Activated naive CD8-positive, alpha-beta T cell treated with anti-CD3 and anti-CD28 coated beads, Interleukin-2, amount 50 U/mL, for 24 hours (primary cell): ENCODE measurements around the gene PSMC2.

Experiments used
- ATAC-seq: fragments of 150-1000 bp; cut with Tn5 transposase; one replicate; pipeline ENCODE4 v1.10.0; 2021
- DNase-seq: peaks from one replicate; pipeline ENCODE4 v3.0.0; 2021
- H3K27ac Mint-ChIP-seq: one replicate; pipeline ENCODE4 v1.8.0; 2021; ENCODE audit warnings: mild to moderate bottlenecking, mixed read lengths
- H3K27me3 Mint-ChIP-seq: one replicate; pipeline ENCODE4 v1.8.0; 2021; ENCODE audit warnings: mixed read lengths
- H3K36me3 Mint-ChIP-seq: one replicate; pipeline ENCODE4 v1.8.0; 2021; ENCODE audit warnings: low read depth, mixed read lengths
- H3K4me1 Mint-ChIP-seq: one replicate; pipeline ENCODE4 v1.8.0; 2021; ENCODE audit warnings: mixed read lengths
- H3K4me3 Mint-ChIP-seq: one replicate; pipeline ENCODE4 v1.8.0; 2021; ENCODE audit warnings: mild to moderate bottlenecking, moderate library complexity, mixed read lengths
- H3K9me3 Mint-ChIP-seq: one replicate; pipeline ENCODE4 v1.8.0; 2021; ENCODE audit warnings: mixed read lengths

Gene PSMC2

DNA sequence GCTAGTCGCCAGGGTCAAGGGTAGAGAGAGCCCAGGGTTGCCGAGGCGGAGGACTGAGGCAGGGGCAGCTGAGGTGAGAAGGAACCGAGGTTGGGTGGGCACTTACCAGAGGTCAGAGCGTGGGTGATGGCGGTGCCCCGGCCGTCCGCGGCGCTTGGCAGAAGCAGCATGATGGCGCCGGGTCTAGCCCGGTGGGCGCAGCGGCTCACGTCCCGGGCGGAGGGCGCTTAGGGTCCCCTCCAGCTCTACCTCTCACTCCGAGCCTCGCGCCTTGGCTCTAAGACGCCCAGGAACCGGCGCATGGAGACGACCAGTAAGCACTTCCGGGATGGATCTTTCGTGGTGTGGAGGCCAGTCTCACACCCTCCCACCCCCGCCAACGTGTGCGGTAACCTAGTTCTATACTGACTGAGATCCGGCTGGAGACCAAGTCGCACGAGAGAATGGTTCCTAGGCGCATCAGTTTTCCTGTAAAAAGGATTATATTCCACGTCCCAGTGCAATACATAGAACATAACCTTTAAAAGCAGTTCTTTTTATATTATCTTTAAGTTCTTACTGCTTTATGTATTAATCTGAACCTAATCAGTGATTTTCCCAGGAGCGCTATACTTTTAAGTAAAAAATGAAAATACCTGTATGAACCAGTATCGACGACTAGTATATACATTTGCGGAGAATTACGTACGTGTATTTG is 2.8 kb upstream of the PSMC2 start, which contains the start of gene DNAJC2:
TSS of gene DNAJC2 (minus strand) at position 315 of the 697 bp plus-strand sequence. CDS start at position 170, 145 bp downstream.
- Mint-ChIP-seq H3K36me3 (peaks cover 40% of the 10 kb centered on the region), H3K27me3 (no peaks in the 10 kb centered on the region), H3K27ac (peak within 1 kb of the TSS; percentile 97), H3K4me1 (peaks cover 69% of the 10 kb centered on the region), H3K4me3 (peak within 1 kb of the TSS; percentile 94), H3K9me3 (no peaks in the 10 kb centered on the region)
- ATAC-seq: peak; percentile 92
- peak; percentile 84 for DNase-seq

DNA sequence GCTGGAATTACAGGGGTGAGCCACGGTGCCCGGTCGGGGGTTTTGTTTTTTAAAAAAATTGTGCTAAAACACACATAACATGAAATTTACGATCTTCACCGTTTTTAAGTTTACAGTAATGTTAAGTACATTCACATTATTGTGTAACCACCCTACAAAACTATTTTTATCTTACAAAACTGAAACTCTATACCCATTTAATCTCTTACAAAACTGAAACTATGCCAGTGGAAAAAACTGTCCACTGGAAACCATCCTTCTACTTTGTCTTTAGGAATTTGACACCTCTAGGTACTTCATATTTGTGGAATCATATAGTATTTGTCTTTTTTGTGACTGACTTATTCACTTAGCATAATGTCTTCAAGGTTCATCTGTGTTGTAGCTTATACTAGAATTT is 1.0 kb upstream of the PSMC2 start:
- Mint-ChIP-seq H3K36me3 (peaks cover 32% of the 10 kb centered on the region), H3K9me3 (no peaks in the 10 kb centered on the region), H3K4me3 (peak overlapping the region; percentile 100), H3K4me1 (peaks cover 68% of the 10 kb centered on the region), H3K27ac (no peak overlapping the region), H3K27me3 (no peaks in the 10 kb centered on the region)
- DNase-seq (no peak), ATAC-seq (no peak)

DNA sequence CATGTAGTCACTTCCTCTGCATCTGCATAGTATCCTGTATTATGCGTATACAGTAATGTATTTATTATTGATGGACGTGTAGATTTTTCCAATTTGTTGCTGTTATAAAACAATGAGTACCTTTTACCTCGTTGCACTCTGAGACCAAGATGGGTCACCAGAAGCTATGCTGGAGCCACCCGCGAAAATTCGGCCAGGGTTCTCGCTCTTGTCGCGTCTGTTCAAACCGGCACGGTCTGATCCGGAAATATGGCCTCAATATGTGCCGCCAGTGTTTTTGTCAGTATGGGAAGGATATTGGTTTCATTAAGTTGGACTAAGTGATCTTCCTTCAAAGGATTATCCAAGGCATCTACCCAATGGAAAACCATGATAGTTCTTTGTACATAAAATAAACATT is 1.0 kb downstream of the PSMC2 start:
- Mint-ChIP-seq H3K4me1 (peaks cover 60% of the 10 kb centered on the region), H3K4me3 (peak overlapping the region; percentile 100), H3K9me3 (no peaks in the 10 kb centered on the region), H3K27me3 (no peaks in the 10 kb centered on the region), H3K36me3 (peaks cover 30% of the 10 kb centered on the region), H3K27ac (peak overlapping the region; percentile 99)
- no peak for DNase-seq
- ATAC-seq: no peak

DNA sequence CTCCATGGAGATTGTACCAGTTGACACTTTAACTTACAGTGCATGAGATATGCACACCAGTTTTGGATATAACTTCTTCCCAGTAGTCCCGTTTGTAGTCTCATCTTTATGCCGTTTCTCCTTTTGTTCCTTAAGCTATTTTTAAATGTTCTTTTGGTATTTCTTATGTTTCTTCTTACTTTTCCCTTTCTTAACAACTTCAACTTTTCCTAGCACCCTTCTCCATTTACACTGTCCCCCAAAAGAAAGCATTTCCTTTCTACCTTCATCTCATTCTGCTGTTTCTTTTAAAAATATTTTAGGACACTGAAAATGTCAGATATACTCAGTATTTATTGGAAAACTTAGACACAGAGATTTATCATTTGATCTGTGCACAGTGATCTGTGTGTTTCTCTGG is 1.5 kb downstream of the PSMC2 start:
- Mint-ChIP-seq H3K27ac (peak overlapping the region; percentile 99), H3K27me3 (no peaks in the 10 kb centered on the region), H3K4me1 (peaks cover 58% of the 10 kb centered on the region), H3K36me3 (peaks cover 25% of the 10 kb centered on the region), H3K9me3 (no peaks in the 10 kb centered on the region), H3K4me3 (peak overlapping the region; percentile 100)
- DNase-seq (no peak), ATAC-seq (no peak)

DNA sequence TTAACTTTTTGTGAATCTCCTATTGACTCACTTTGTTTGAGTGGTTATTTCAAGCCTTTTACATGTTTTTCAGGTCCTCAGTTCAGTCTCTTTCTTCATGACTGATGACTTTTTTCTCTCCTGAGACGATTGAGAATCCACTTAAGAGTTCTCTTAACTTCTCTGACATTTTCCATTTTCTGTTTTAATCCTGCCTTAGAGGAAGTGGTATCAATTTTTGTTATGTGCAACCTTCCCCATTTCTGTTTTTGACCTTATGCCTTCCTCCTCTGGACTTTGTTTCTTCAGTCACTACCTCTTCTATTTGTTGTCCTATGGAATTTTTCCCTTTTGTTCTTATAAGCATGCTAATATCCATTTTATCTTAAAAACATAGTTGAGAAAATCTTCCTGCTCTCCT is 2.4 kb downstream of the PSMC2 start:
- ATAC-seq (no peak), DNase-seq (no peak)
- peak overlapping the region; percentile 30 for H3K27ac Mint-ChIP-seq
- H3K9me3 Mint-ChIP-seq: no peaks in the 10 kb centered on the region
- peak overlapping the region; percentile 100 for H3K4me3 Mint-ChIP-seq
- H3K36me3 Mint-ChIP-seq: peaks cover 29% of the 10 kb centered on the region
- H3K27me3 Mint-ChIP-seq: no peaks in the 10 kb centered on the region
- peaks cover 55% of the 10 kb centered on the region for H3K4me1 Mint-ChIP-seq

DNA sequence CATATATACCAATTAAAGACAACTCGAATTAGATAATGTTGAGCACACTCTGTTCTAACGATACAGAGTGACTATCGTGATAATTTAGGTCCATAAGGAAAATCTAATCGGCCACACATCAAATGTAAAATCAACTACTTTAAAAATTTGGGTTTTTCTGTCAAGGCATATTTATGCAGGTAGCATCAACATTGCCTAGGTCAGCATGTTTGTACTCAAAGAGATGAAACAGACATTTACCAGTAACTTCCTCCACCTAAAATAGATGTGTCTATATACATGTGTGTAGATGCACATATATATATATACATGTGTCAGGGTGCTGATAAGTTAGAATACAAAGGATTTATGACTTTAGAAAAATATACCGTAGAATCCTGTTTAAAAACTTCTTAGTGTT is 22.0 kb downstream of the PSMC2 start:
- ATAC-seq (no peak), DNase-seq (no peak)
- H3K9me3 Mint-ChIP-seq: no peaks in the 10 kb centered on the region
- H3K4me1 Mint-ChIP-seq: no peaks in the 10 kb centered on the region
- no peaks in the 10 kb centered on the region for H3K27me3 Mint-ChIP-seq
- H3K36me3 Mint-ChIP-seq: peaks cover 27% of the 10 kb centered on the region
- H3K27ac Mint-ChIP-seq: no peak overlapping the region
- H3K4me3 Mint-ChIP-seq: no peak overlapping the region

DNA sequence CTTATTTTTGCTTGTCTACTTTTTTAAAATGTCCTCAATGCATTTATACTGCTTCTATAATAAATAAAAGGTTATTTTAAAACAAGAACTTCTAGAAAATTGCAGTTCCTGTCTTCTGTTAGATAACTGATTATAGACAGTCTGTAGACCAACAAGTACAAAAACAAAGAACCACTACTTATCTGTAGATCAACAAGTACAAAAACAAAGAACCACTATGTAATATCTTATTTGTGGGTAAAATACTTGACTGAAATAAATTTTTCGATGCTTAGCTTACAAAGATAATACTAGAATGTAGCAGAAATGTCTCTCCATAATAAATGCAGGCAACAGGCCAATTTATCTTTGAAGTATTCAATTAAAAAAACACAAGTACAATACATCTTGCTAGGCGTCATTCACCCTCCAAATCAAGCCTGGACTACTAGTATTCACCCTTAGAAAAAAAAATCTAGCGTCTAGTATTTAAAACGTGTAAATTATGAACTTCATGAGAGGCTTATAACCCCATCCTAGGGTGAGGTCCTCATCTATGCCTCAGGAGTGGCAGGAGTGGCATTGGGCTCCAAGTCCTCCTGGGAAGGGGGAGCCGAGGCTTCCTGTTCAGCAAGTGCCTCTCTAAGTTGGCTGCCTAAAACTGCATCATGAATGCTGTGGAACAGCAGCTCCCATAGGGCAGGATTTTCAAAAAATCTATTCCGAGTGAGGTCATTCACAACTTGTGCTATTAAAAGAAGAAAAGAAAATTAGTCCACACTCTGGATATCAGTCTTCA is 26.6 kb downstream of the PSMC2 start:
- no peaks in the 10 kb centered on the region for H3K9me3 Mint-ChIP-seq
- H3K36me3 Mint-ChIP-seq: peaks cover 3% of the 10 kb centered on the region
- H3K27me3 Mint-ChIP-seq: no peaks in the 10 kb centered on the region
- ATAC-seq (no peak), DNase-seq (no peak)
- H3K27ac Mint-ChIP-seq: no peak overlapping the region
- no peak overlapping the region for H3K4me3 Mint-ChIP-seq
- H3K4me1 Mint-ChIP-seq: no peaks in the 10 kb centered on the region

DNA sequence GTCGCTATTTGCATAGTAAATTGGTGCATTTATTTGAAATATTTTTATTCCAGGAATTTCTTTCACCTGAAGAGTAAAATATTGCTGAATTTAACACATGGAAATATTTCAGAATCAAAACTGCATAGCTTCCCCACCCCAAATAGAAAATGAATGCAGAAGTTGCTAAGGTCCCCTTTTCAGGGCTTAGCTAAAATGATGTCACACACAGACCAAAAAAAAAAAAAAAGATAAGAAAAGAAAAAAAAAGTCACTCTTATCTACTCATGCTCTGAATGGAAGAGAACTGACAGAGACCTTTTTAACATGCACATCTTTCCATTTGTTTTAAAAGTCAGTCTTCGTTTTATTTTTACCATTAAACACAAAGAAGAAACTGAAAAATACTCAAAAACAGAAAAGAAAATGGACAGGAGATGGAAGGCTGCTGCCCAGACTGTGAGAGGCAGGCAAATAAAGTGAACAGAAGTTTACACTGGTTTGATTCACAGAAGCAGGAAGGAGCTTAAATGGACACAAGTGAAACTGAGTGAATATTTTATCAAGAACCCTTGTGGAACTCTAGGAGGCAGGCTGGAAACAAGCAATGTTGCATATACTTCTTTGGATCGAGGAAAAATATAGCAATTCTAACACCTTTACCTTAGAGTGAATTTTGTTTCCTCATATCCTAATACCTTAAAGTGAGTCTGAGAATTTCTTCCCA is 32.0 kb downstream of the PSMC2 start:
- no peak for DNase-seq
- no peaks in the 10 kb centered on the region for H3K36me3 Mint-ChIP-seq
- H3K9me3 Mint-ChIP-seq: no peaks in the 10 kb centered on the region
- no peak for ATAC-seq
- no peaks in the 10 kb centered on the region for H3K4me1 Mint-ChIP-seq
- H3K27ac Mint-ChIP-seq: no peak overlapping the region
- no peak overlapping the region for H3K4me3 Mint-ChIP-seq
- H3K27me3 Mint-ChIP-seq: peaks cover 3% of the 10 kb centered on the region

DNA sequence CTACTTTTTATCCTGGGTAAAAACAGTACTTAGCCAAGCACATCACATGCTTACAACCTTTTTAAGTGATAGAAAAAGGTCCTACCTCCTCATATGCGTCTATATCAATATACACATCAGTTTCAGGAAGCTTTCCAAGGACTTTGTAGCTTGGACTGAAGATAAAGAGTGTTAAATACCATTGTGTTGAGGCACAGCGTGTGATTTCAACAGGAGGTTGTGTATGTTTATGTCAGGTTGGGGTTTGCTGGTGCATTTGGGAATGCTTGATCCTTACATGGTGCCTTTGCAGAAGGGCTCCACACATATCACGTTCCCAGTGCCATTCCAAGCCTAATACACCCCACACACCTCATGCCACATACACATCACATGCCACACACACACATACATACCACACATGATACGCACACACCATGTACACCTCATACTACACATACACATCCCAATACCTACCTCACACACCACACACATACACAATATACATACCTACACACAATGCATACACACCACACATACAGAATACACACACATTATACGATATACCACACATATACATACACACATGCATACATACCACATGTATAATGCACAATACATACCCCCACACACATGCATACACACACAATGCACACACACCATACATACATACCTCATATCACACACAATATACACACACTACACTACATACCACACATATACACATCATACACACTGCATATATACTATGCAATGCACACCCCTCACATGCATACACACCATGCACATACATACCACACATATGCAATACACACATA is 33.1 kb downstream of the PSMC2 start:
- H3K9me3 Mint-ChIP-seq: no peaks in the 10 kb centered on the region
- no peak overlapping the region for H3K4me3 Mint-ChIP-seq
- H3K27ac Mint-ChIP-seq: no peak overlapping the region
- H3K4me1 Mint-ChIP-seq: no peaks in the 10 kb centered on the region
- no peaks in the 10 kb centered on the region for H3K36me3 Mint-ChIP-seq
- peaks cover 3% of the 10 kb centered on the region for H3K27me3 Mint-ChIP-seq
- ATAC-seq: peak; percentile 20
- DNase-seq: no peak

DNA sequence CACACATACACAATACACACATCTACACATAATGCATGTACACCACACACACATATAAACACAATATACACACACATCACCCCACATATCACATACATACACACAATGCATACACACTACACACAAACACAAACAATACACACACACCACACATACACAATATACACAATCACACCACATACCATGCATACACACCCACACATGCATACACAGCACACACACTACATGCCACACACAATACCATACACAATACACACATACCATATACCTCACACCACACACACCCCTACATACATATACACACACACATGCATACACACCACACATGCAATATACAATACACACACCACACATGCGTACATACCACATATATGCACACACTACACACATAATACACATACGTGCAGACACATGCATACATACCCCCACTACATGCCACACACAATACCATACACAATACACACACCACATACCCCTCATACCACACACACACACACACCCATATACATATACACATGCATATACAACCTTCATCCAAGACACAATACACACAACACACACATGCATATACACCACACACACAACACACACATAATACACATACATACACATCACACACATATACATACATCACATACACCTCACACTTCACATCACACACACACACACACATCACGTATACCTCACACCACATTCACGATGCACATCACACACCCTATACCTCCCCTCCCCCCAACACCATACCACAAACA is 34.0 kb downstream of the PSMC2 start:
- H3K36me3 Mint-ChIP-seq: no peaks in the 10 kb centered on the region
- peaks cover 3% of the 10 kb centered on the region for H3K27me3 Mint-ChIP-seq
- H3K27ac Mint-ChIP-seq: no peak overlapping the region
- ATAC-seq (no peak), DNase-seq (no peak)
- no peak overlapping the region for H3K4me3 Mint-ChIP-seq
- H3K9me3 Mint-ChIP-seq: no peaks in the 10 kb centered on the region
- no peaks in the 10 kb centered on the region for H3K4me1 Mint-ChIP-seq

DNA sequence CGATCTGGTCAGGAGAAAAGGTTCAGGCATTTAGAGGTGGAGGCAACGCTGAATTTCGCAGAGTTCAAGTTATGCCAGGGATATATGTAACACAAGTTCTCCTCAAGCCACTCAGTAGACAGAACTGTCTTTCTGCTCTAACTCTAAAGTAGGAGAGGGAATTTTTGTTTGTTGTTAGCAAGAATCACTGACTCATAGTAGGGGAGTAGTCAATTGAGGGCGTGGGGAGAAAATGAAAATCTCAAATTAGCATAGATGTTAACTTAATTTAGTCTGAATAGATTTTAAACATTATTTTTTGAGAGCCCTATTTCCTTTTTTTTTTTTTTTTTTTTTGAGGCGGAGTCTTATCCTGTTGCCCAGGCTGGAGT is 34.6 kb downstream of the PSMC2 start:
- ATAC-seq (no peak), DNase-seq (no peak)
- no peaks in the 10 kb centered on the region for H3K4me1 Mint-ChIP-seq
- H3K9me3 Mint-ChIP-seq: no peaks in the 10 kb centered on the region
- no peaks in the 10 kb centered on the region for H3K36me3 Mint-ChIP-seq
- peaks cover 3% of the 10 kb centered on the region for H3K27me3 Mint-ChIP-seq
- H3K27ac Mint-ChIP-seq: no peak overlapping the region
- no peak overlapping the region for H3K4me3 Mint-ChIP-seq

DNA sequence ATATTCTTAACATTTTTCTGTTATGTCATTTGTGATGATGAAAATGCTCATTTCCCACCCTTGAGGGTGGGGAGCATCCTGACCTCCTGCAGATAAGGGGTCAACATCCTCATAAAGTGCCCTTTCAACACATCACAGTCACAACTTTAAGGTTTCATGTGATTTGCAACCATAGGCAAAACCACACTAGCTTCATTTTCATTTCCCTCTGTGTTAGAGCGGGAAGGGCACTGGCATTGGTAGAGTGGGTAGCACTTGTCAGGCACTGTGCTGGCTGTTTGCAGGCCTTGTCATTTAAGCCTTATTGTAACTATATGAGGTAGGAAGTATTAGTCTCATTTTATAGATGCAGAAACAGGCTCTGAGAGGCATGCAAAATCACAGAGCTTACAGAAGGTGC is 39.8 kb downstream of the PSMC2 start:
- Mint-ChIP-seq H3K27me3 (peaks cover 10% of the 10 kb centered on the region), H3K9me3 (no peaks in the 10 kb centered on the region), H3K36me3 (no peaks in the 10 kb centered on the region), H3K4me1 (no peaks in the 10 kb centered on the region), H3K4me3 (no peak overlapping the region), H3K27ac (no peak overlapping the region)
- no peak for ATAC-seq
- no peak for DNase-seq

DNA sequence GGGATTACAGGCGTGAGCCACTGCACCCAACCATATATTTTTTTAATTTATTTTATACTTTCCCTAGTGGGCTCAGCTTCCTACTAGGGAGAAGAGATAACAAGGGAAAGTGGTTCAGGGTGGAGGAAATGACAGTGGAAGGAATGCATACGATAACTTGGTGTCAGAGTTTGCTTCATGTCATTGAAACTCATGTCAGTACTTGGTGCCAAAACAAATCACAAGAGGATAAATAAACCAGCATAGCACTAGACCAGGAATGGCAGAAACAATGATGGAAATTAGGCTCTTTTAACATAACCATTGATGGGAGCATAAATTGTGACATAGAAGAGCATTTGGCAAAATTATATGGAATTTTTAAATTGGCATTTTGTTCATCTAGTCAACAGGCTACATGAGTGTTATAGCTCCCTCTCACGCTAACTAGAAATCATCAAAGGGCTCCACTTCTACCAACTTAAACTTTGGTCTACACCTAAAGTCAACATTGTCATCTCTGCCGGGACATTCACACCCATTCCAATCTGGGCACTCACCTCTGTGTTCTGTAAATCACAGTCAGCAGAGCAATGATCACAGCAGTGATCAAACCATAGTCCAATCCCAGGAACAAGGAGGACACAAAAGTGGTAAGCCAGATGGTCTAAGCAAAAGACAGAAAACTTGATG is 41.2 kb downstream of the PSMC2 start:
- Mint-ChIP-seq H3K4me1 (no peaks in the 10 kb centered on the region), H3K36me3 (no peaks in the 10 kb centered on the region), H3K9me3 (no peaks in the 10 kb centered on the region), H3K27ac (no peak overlapping the region), H3K27me3 (peaks cover 10% of the 10 kb centered on the region), H3K4me3 (no peak overlapping the region)
- ATAC-seq: no peak
- no peak for DNase-seq
